Ovary (tissue), 1 donor: ENCODE data around the gene CLASP1.

Experiments
- EP300 ChIP-seq: sonication (generic); formaldehyde crosslinking; IDR thresholded peaks from one replicate; pipeline ENCODE4 v1.6.1; 2017; ENCODE audit warnings: antibody characterized with exemption
- POLR2A ChIP-seq: fragments of 450-650 bp; IDR thresholded peaks from one replicate; pipeline ENCODE4 v1.6.1; 2017; ENCODE audit warnings: antibody characterized with exemption, mild to moderate bottlenecking, moderate library complexity

DNA sequence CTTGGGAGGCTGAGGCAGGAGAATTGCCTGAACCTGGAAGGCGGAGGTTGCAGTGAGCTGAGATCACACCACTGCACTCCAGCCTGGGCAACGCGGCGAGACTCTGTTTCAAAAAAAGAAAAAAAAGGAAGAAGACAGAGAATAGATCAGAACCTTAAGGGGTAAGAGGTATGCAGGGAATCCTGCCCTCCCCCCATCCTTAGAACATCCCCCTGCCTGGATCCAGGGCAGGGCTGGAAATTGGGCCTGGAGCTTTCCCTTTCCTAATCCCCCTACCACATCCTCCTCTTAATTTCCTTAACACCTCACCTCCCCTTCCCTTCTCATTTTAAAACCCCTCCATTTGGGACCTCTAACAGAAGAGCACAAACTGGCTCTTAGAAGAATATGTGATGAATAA is 62.1 kb downstream of the CLASP1 start:
- TF ChIP-seq POLR2A: no peak
- no peak for TF ChIP-seq EP300
